Stomach (tissue), 4 donors: ENCODE data around the gene ARID4B.

Source experiments
- CTCF ChIP-seq, 7 experiments: fragments of 450-650 bp in 4 of 7; fragments of 200-600 bp in 3 of 7; sonication (generic) in 3 of 7; IDR thresholded peaks; one replicate each; pipeline ENCODE4 v1.5.1; 2016 to 2019; ENCODE audit warnings: antibody characterized with exemption in 7 of 7, control low read depth in 2 of 7, mild to moderate bottlenecking in 1 of 7
- EP300 ChIP-seq: sonication (generic); formaldehyde crosslinking; IDR thresholded peaks from one replicate; pipeline ENCODE4 v1.6.1; 2017; ENCODE audit warnings: antibody characterized with exemption
- POLR2A ChIP-seq, 4 donors: fragments of 450-650 bp; IDR thresholded peaks; one replicate each; pipeline ENCODE4 v1.6.1; 2016; ENCODE audit warnings: antibody characterized with exemption in 4 of 4, control low read depth in 2 of 4, mild to moderate bottlenecking in 1 of 4, moderate library complexity in 1 of 4

- TF ChIP-seq EP300 (no peak), CTCF (IDR thresholded peaks at IDR 0.05) (no peak), POLR2A (IDR thresholded peaks at IDR 0.05) (no peak)
These were observed 140.7 kb downstream of the ARID4B start for GRCh38 chr1:235187316-235187715.
